Astrocyte of the spinal cord (primary cell): ENCODE results near the gene ADH1B.
"Not testable (repeated sequence)": the region's sequence is repeated elsewhere in the genome, so short reads cannot be mapped to it uniquely, and the experiment has no call there.

ENCODE experiments used
- DNase-seq: peaks from one replicate; pipeline ENCODE4 v3.0.0; 2011; ENCODE audit warnings: low read depth, low spot score
- H3K4me3 ChIP-seq: 2 replicates; pipeline ENCODE4 v1.5.1; 2011; ENCODE audit warnings: low read depth, mild to moderate bottlenecking, low read length, moderate library complexity
- CTCF ChIP-seq: IDR thresholded peaks from 2 replicates; pipeline ENCODE4 v1.5.1; 2012; ENCODE audit warnings: low read depth, mild to moderate bottlenecking, low read length, inconsistent platforms
- in situ Hi-C: cut with HindIII; loops from 2 replicates; pipeline ENCODE4 v1.10.0; 2017; ENCODE audit warnings: low sequenced_read_pairs

Gene ADH1B

GRCh38 chr4:99359480-99360204 lies 38.4 kb upstream of the ADH1B start:
- in situ Hi-C loops: no loop called here
- TF ChIP-seq CTCF: no peak
- no peak overlapping the region for H3K4me3 ChIP-seq
- DNase-seq: no peak

DNA sequence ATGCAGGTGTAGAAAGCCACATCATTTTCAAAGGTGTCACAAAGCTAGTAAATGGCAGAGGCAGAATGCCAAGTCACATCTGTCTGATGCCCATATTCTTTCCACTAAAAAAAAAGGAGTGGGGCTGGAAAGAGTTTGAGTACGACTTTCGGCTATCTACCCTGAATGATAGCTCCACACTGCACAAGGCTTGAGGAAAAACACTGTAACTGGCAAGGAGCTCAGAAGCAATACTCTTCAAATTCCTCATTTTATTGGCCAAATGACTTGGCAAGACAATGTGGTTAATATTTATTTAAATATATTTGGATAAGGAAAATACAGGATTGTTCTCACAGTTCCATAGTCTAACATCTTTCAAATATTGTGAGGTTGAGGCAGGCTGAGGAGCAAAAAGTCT lies 36.7 kb upstream of the ADH1B start:
- no peak for TF ChIP-seq CTCF
- DNase-seq: no peak
- H3K4me3 ChIP-seq: no peak overlapping the region
- in situ Hi-C loops: no loop called here

DNA sequence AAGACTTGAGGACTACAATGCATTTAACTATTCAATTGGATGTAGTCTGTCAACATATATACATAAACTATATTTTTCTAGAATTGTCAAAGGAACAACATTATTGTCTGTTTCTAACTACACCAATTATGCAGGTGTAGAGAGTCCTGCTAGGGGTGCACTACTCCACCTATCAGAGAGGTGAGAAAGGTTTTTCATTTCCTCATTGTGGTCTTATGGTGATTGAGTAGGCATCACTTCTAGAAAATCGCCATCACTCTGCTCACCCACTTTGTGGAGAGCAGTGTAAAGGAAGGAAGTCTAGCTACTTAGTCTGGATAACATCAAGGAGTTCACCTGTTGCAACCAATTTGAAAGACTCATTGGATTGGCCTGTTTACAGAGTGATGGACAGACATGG lies 35.8 kb upstream of the ADH1B start:
- in situ Hi-C loops: no loop called here
- DNase-seq: no peak
- no peak for TF ChIP-seq CTCF
- H3K4me3 ChIP-seq: no peak overlapping the region

DNA sequence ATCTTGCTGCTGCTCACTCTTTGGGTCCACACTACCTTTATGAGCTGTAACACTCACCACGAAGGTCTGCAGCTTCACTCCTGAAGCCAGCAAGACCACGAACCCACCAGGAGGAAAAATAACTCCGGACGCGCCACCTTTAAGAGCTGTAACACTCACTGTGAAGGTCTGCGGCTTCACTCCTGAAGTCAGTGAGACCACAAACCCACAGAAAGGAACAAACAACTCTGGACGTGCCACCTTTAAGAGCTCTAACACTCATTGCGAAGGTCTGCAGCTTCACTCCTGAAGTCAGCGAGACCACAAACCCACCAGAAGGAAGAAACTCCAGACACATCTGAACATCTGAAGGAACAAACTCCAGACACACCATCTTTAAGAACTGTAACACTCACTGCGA lies 34.9 kb upstream of the ADH1B start:
- in situ Hi-C loops, H3K4me3 ChIP-seq, DNase-seq: not testable (repeated sequence)

- no peak for TF ChIP-seq CTCF
- DNase-seq: no peak
- H3K4me3 ChIP-seq: no peak within 1 kb of the TSS
Measured at GRCh38 chr4:99352602-99353537, 31.7 kb upstream of the ADH1B start, which contains the start of gene ADH1C. TSS of gene ADH1C (minus strand) at chr4:99352746. CDS start at chr4:99352675, 71 bp downstream.

DNA sequence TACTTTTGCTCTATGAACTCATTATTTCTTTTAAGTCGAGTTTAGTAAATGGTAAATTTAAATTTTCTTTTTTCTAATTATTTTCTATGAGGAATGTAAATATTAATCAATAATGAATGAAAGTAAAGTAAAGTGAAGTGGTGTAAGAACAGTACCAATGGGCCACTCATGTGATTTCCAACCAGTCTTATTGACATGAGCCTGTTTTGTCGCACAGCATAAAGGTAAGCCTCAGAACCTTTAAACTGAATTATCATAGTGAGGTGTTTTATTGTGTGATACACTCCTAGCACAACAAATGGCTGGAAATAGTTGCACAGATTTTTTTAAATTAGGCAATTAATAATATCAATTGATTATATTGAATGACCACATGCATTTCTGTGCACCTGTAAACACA lies 30.3 kb upstream of the ADH1B start:
- in situ Hi-C loops: no loop called here

More at GRCh38 chr4:99352602-99353537, 31.7 kb upstream of the ADH1B start, which contains the start of gene ADH1C:
- in situ Hi-C loops: no loop called here

More for the DNA sequence above, 30.3 kb upstream of the ADH1B start:
- H3K4me3 ChIP-seq: no peak overlapping the region
- DNase-seq: no peak
- TF ChIP-seq CTCF: no peak
